ENCODE measurements around the gene ZCRB1. TPM values are rescaled to one million over a fixed set of nuclear protein-coding genes. Genes with fewer than 3 reads are reported as not detected.

Gene ZCRB1
- total RNA-seq, 1 experiment from 2014 or later, result 62.2 TPM

- H3K36me3 Mint-ChIP-seq (ENCODE audit: insufficient read depth, unreplicated experiment), result peaks cover 15% of the 10 kb centered on the region
- no peak for TF ChIP-seq CTCF (IDR thresholded peaks at IDR 0.05; ENCODE audit: unreplicated experiment)
- BruUV-seq (replicated peaks), result no TSS peak
- CTCF ChIA-PET, result interaction anchor here (0.6 to 1.8 kb wide), 5 partner anchors 13 to 931 kb away, joined by 3 to 4 read pairs (median 3); no protein-coding TSS in a partner anchor
- H3K27ac Mint-ChIP-seq (ENCODE audit: low read depth, unreplicated experiment), result no peak overlapping the region
- POLR2A ChIA-PET, result interaction anchor here (1.0 kb wide), 1 partner anchor 43 kb away, joined by 3 read pairs; no protein-coding TSS in a partner anchor
- peaks cover 7% of the 10 kb centered on the region for H3K4me1 Mint-ChIP-seq (ENCODE audit: insufficient read depth, unreplicated experiment)
- no peak overlapping the region for H3K4me3 Mint-ChIP-seq (ENCODE audit: unreplicated experiment)
- intact Hi-C loops (cut with micrococcal nuclease), result no loop called here
- no peaks in the 10 kb centered on the region for H3K27me3 Mint-ChIP-seq (ENCODE audit: insufficient read depth, unreplicated experiment)
- DNase-seq (ENCODE audit: unreplicated experiment), result no peak
- no peaks in the 10 kb centered on the region for H3K9me3 Mint-ChIP-seq (ENCODE audit: unreplicated experiment)
These were observed 44.1 kb upstream of the ZCRB1 start for GRCh38 chr12:42370013-42370412.

- no TSS peak for BruUV-seq (replicated peaks)
- intact Hi-C loops (cut with micrococcal nuclease), result no loop called here
- DNase-seq (ENCODE audit: unreplicated experiment), result no peak
- Mint-ChIP-seq H3K4me3 (ENCODE audit: unreplicated experiment) (no peak overlapping the region), H3K27ac (ENCODE audit: low read depth, unreplicated experiment) (no peak overlapping the region), H3K4me1 (ENCODE audit: insufficient read depth, unreplicated experiment) (peaks cover 11% of the 10 kb centered on the region), H3K36me3 (ENCODE audit: insufficient read depth, unreplicated experiment) (peaks cover 5% of the 10 kb centered on the region), H3K27me3 (ENCODE audit: insufficient read depth, unreplicated experiment) (no peaks in the 10 kb centered on the region), H3K9me3 (ENCODE audit: unreplicated experiment) (no peaks in the 10 kb centered on the region)
- ChIA-PET POLR2A (interaction anchor here (1.0 kb wide), 1 partner anchor 38 kb away, joined by 3 read pairs; no protein-coding TSS in a partner anchor), CTCF (interaction anchor here (0.5 to 1.8 kb wide), 3 partner anchors 19 to 244 kb away, joined by 3 to 5 read pairs (median 3); no protein-coding TSS in a partner anchor)
- no peak for TF ChIP-seq CTCF (IDR thresholded peaks at IDR 0.05; ENCODE audit: unreplicated experiment)
These were observed 39.6 kb upstream of the ZCRB1 start for GRCh38 chr12:42365486-42365885.

- Mint-ChIP-seq H3K27me3 (ENCODE audit: insufficient read depth, unreplicated experiment) (no peaks in the 10 kb centered on the region), H3K36me3 (ENCODE audit: insufficient read depth, unreplicated experiment) (peaks cover 13% of the 10 kb centered on the region), H3K4me1 (ENCODE audit: insufficient read depth, unreplicated experiment) (peaks cover 8% of the 10 kb centered on the region), H3K27ac (ENCODE audit: low read depth, unreplicated experiment) (no peak overlapping the region), H3K4me3 (ENCODE audit: unreplicated experiment) (no peak overlapping the region), H3K9me3 (ENCODE audit: unreplicated experiment) (no peaks in the 10 kb centered on the region)
- ChIA-PET CTCF (interaction anchor here (1.8 to 3.5 kb wide), 2 partner anchors 8 to 236 kb away, joined by 5 to 15 read pairs; no protein-coding TSS in a partner anchor), POLR2A (interaction anchor here (0.6 kb wide), 1 partner anchor 106 kb away, joined by 3 read pairs; no protein-coding TSS in a partner anchor)
- TF ChIP-seq CTCF (IDR thresholded peaks at IDR 0.05; ENCODE audit: unreplicated experiment), result no peak
- no TSS peak for BruUV-seq (replicated peaks)
- no peak for DNase-seq (ENCODE audit: unreplicated experiment)
- intact Hi-C loops (cut with micrococcal nuclease), result no loop called here
These were observed 38.8 kb upstream of the ZCRB1 start for GRCh38 chr12:42364692-42365091.

- BruUV-seq (replicated peaks), result no TSS peak
- Mint-ChIP-seq H3K36me3 (ENCODE audit: insufficient read depth, unreplicated experiment) (peaks cover 14% of the 10 kb centered on the region), H3K27ac (ENCODE audit: low read depth, unreplicated experiment) (no peak overlapping the region), H3K27me3 (ENCODE audit: insufficient read depth, unreplicated experiment) (no peaks in the 10 kb centered on the region), H3K9me3 (ENCODE audit: unreplicated experiment) (no peaks in the 10 kb centered on the region), H3K4me3 (ENCODE audit: unreplicated experiment) (no peak overlapping the region), H3K4me1 (ENCODE audit: insufficient read depth, unreplicated experiment) (peaks cover 4% of the 10 kb centered on the region)
- no peak for DNase-seq (ENCODE audit: unreplicated experiment)
- ChIA-PET POLR2A (interaction anchor here (0.6 to 1.4 kb wide), 3 partner anchors 11 to 267 kb away, joined by 3 to 4 read pairs (median 3); no protein-coding TSS in a partner anchor), CTCF (interaction anchor here (3.5 kb wide), 1 partner anchor 10 kb away, joined by 15 read pairs; no protein-coding TSS in a partner anchor)
- TF ChIP-seq CTCF (IDR thresholded peaks at IDR 0.05; ENCODE audit: unreplicated experiment), result no peak
- intact Hi-C loops (cut with micrococcal nuclease), result no loop called here
These were observed 36.9 kb upstream of the ZCRB1 start for GRCh38 chr12:42362647-42363260.
